GM15510 (cell line): Measurements from ENCODE around the gene EDAR.

Source experiments
- POLR2A ChIP-seq: IDR thresholded peaks from 3 replicates; pipeline ENCODE4 v1.6.1; 2011; ENCODE audit warnings: borderline replicate concordance; ENCODE audit not compliant: insufficient read length; ENCODE audit errors: extremely low read depth

Gene EDAR

DNA sequence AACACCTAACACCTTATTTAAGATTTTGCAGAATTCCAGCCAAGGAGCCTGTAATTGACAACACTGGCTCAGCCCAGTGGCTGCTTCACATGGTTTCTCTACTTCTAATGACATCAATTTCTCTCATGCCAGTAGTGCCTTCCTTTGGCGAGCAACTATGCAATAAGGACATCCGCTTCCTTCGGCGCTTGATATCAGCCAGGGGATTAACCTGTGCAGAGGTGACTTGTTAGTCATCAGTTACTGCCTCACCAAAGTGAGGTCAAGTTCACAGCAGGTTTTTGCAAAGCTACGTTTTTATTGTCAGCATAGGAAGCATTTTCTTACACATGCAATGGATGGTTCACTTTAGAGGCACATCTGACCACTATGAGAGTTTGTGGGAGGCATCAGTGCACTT is 24.0 kb upstream of the EDAR start:
- no peak for TF ChIP-seq POLR2A

- TF ChIP-seq POLR2A: no peak
Measured at GRCh38 chr2:109009920-109010610, 21.0 kb upstream of the EDAR start.

DNA sequence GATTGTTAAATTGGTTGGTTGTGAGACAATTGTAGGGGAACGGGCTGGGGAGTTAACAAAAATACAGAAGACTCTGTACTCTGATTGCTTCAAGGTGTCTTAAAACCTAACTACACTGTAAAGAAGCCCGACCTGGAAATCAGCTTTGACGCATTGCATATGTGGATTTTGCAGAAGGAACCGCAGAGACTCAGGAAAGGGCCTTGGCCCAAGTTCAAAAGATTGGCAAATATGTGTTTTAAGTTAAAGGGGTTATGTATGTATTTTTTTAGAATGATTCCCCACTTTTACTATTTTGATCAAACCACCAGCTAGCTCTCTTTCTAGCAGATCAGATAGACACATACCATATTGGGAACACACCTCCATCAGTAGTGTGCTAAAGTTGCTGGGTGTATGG is 18.0 kb upstream of the EDAR start:
- no peak for TF ChIP-seq POLR2A

DNA sequence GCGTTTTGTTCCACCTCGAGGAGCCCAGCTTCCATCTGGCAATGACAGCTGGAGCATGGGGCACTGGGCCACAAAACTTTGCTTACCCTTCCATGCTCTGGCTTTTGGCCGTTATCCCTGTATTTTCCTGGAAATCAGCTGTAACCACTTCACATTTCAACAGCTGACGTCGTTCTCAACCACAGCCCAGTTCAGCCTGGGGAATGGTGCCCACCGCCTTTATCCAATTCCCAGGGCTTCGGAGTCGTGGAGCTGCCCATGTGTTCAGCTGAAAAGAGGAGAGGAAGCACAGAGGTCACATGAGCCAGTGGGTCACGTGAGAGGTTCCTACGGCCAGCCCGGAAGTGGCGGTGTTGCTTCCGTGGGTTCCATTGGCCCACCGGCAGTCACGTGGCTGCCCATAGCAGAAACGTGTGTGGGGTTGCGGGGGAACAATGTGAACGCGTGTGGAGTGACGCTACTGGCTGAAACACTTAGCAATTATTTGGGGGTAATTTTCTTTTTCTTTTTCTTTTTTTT is 16.7 kb upstream of the EDAR start:
- TF ChIP-seq POLR2A: no peak

DNA sequence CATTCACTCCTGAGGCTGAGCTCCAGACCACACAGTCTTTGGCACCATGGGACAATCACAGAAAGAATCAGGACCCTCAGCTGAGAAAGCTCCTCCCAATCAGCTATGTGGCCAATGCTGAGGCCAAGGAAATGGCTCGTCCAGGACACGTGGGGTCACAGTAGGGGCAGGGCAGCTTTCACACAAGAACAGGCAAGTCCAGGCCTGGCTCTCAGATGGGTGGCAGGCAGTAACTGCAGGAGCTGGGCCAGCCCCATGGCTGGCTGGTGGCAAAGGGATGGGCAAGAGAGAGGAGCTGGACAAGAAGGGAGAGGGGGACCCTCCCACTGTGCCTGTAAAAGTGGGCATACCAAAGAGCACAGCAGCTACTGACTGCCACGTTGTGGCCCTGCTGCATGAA is 12.2 kb upstream of the EDAR start:
- TF ChIP-seq POLR2A: no peak

GRCh38 chr2:109000738-109001137 is 11.7 kb upstream of the EDAR start:
- no peak for TF ChIP-seq POLR2A

DNA sequence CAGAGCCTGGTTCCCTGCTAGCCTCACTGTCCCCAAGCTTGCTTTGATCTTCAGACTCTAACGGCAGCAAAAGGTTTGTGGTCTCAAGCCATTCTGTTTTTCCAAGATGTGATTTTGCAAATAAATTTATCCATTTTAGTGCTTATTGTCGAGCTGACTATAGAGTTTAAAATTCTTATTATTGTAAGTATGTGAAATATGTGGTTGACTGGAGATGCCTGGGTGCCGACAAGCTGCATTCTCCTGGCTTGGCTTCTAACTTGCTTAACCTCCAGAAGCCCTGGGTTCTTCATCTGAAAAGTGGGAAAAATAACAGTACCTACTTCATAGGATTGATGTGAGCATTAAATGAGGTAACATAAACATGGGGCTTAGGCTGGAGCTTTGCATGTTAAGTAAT is 9.9 kb upstream of the EDAR start:
- no peak for TF ChIP-seq POLR2A

GRCh38 chr2:108994178-108994577 is 5.2 kb upstream of the EDAR start:
- TF ChIP-seq POLR2A: no peak

DNA sequence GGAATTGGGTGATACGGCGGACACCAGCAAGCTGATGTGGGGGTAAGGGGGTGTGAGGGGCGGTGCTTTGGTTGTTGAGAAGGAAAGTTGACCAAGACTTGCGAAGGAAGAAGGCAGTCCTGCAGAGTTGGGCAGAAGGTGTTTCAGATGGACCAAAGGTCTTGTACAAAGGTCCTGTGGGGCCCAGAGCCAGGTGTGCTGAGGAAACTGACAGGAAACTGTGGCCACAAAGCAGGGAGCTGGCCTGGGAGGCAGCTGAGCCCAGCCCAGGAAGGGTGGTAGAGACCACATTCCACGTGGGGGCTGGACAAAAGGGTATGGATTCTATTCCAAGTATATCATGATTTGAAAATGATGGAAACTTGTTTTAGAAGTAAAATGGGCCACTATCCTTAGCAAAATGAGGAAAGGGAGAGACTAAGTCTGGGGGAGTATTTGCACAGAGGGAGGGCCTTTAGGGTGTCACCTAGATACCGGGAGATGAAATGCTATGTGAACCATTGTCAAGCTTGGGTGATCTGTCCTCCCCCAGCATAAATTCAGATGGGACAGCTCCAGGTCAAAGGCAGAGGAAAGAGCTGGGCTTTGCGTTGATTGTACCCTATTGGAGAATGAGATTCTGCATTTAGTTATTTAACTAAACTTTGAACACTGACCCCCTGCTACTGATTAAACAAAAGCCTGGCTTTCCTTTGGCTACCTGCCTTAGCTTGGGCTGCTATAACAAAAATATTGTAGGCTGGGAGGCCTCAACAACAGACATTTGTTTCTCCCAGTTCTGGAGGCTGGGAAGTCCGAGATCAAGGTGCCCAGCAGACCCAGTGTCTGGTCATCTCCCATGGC is 4.3 kb upstream of the EDAR start:
- no peak for TF ChIP-seq POLR2A

GRCh38 chr2:108988076-108988795 is 784 bp downstream of the EDAR start:
- no peak for TF ChIP-seq POLR2A

DNA sequence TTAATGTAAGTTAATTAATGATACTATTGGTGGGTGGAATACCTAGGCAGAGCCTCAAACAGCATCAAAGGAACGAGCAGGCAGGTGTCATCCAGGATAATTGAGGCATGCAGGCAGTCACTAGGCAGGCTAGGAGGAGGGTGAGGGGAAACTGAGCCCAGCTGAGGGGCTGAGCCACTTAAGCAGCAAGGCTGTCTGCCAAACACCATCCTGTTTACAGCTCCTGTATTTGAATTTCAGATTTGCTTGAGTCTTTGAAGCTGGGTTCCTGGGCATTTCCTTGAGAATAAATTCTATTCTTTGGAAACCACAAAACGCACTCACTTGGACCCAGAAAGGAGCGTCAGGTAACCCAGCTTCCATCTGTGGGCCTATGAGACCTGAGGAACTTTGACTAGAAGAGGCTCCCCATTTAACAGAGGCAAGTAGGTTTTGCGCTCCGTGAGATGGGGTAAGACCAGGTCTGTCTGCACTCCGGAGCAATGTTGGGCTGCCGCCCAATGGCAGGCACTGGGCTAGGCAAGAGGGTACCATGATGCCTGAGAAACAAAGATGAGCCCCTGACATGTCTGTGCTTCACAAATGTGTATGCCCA is 2.0 kb downstream of the EDAR start:
- no peak for TF ChIP-seq POLR2A

- TF ChIP-seq POLR2A: no peak
Measured at GRCh38 chr2:108983610-108984009, 5.4 kb downstream of the EDAR start.

- TF ChIP-seq POLR2A: no peak
Measured at GRCh38 chr2:108983061-108983460, 6.0 kb downstream of the EDAR start.

DNA sequence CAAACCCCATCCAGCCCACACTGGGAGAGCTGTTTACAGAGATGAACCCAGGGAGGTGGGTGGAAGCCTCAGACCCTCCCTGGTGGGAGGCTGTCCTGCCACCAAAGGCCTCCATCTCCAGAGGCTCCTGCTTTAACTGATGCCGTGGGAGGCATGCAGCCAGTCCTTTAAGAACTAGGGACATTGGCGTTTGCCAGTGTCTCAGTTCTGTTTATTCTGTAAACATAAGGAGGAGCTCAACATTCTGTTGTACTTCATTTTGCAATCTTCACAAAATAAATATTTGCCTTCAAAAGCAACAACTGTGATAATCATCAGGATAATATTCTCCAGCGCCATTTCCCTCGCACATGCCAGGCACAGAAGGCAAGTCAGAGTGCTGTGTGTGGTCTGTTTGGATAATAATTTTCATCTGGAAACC is 6.8 kb downstream of the EDAR start:
- TF ChIP-seq POLR2A: no peak

- no peak for TF ChIP-seq POLR2A
Measured at GRCh38 chr2:108981846-108982245, 7.2 kb downstream of the EDAR start.
